Left lung (tissue), 10 donors: ENCODE data around the gene EPN2. TPM values are rescaled to one million over a fixed set of nuclear protein-coding genes. Genes with fewer than 3 reads are reported as not detected.
A peak's percentile ranks its signal among the peaks of the same experiment; 100 is the strongest.

Experiments used
- ATAC-seq: fragments of 200-7000 bp; cut with Tn5 transposase; one replicate; pipeline ENCODE4 v1.9.1; 2020; ENCODE audit warnings: moderate library complexity
- DNase-seq, 4 donors: peaks; one replicate each; pipeline ENCODE4 v3.0.0-alpha.2; 2013 to 2020
- H3K27ac ChIP-seq, 2 donors: fragments of 200-600 bp; sonication (generic) in 1 of 2; one replicate each; pipeline versions ENCODE4 v1.5.0 to v1.8.0; 2020 to 2021
- H3K27me3 ChIP-seq, 2 donors: fragments of 200-600 bp; sonication (generic) in 1 of 2; one replicate each; pipeline versions ENCODE4 v1.5.0 to v1.8.0; 2020 to 2021
- H3K36me3 ChIP-seq, 2 donors: fragments of 200-600 bp; sonication (generic) in 1 of 2; one replicate each; pipeline versions ENCODE4 v1.5.0 to v1.8.0; 2020 to 2021
- H3K4me1 ChIP-seq, 2 donors: fragments of 200-600 bp; one replicate each; pipeline ENCODE4 v1.8.0; 2021
- H3K4me3 ChIP-seq, 2 donors: fragments of 200-600 bp; sonication (generic) in 1 of 2; one replicate each; pipeline versions ENCODE4 v1.5.0 to v1.8.0; 2020 to 2021; ENCODE audit warnings: mild to moderate bottlenecking in 1 of 2
- H3K9me3 ChIP-seq, 2 donors: fragments of 200-600 bp; sonication (generic) in 1 of 2; one replicate each; pipeline versions ENCODE4 v1.5.0 to v1.8.0; 2020 to 2021
- CTCF ChIP-seq, 2 donors: fragments of 200-600 bp; sonication (generic) in 1 of 2; IDR thresholded peaks; one replicate each; pipeline versions ENCODE4 v1.5.0 to v1.8.0; 2021; ENCODE audit warnings: antibody characterized with exemption in 2 of 2
- intact Hi-C, 2 donors: fragments of 100-400 bp; cut with DNase I; formaldehyde crosslinking; loops; one replicate each; pipeline versions ENCODE4 v1.11.2 to v1.14.2; 2022
- polyA plus RNA-seq, 6 donors: library from polyadenylated mRNA; unstranded; fragments of 120-200 nt; gene quantifications; one replicate each; pipeline ENCODE4 v1.2.1, GENCODE V29; 2013; ENCODE audit not compliant: insufficient read length in 6 of 6
- total RNA-seq, 2 donors: library from RNA; stranded (reverse); fragmentation: NEBNext Ultra II Directional; extraction: Animal tissue kit (Norgen Biotek cat#: 25700); gene quantifications; one replicate each; pipeline ENCODE4 v1.2.1, GENCODE V29; 2021
- donor health status: DM: no; HTN: yes; CAD: no.
- donor health status: DM: no; HTN: no; CAD: no.

EPN2 gene
- total and polyA plus RNA-seq, 8 donors: 43.3 to 51.5 (median 48.3) TPM

- intact Hi-C loops: no loop called here
- no peaks in the 10 kb centered on the region for H3K36me3 ChIP-seq
- no peak overlapping the region for H3K4me3 ChIP-seq
- DNase-seq (no peak), ATAC-seq (no peak)
- no peaks in the 10 kb centered on the region for H3K27me3 ChIP-seq
- H3K4me1 ChIP-seq: peaks cover 0 to 7% of the 10 kb centered on the region in 2 donors
- H3K9me3 ChIP-seq: no peaks in the 10 kb centered on the region
- H3K27ac ChIP-seq: no peak overlapping the region
- no peak for TF ChIP-seq CTCF (IDR thresholded peaks at IDR 0.05)
These were observed 105.6 kb downstream of the EPN2 start for GRCh38 chr17:19342611-19343255.

- H3K27ac ChIP-seq: no peak overlapping the region
- intact Hi-C loops: no loop called here
- TF ChIP-seq CTCF (IDR thresholded peaks at IDR 0.05): no peak
- H3K4me1 ChIP-seq: peaks cover 0 to 7% of the 10 kb centered on the region in 2 donors
- ATAC-seq (no peak), DNase-seq (no peak)
- no peak overlapping the region for H3K4me3 ChIP-seq
- no peaks in the 10 kb centered on the region for H3K36me3 ChIP-seq
- no peaks in the 10 kb centered on the region for H3K27me3 ChIP-seq
- H3K9me3 ChIP-seq: no peaks in the 10 kb centered on the region
These were observed 106.1 kb downstream of the EPN2 start for GRCh38 chr17:19343256-19343630.

GRCh38 chr17:19343671-19344151, 106.5 kb downstream of the EPN2 start:
- Histone ChIP-seq H3K36me3 (no peaks in the 10 kb centered on the region), H3K27me3 (no peaks in the 10 kb centered on the region), H3K9me3 (no peaks in the 10 kb centered on the region), H3K4me3 (no peak overlapping the region), H3K27ac (no peak overlapping the region), H3K4me1 (peaks cover 0 to 7% of the 10 kb centered on the region in 2 donors)
- intact Hi-C loops: no loop called here
- no peak for TF ChIP-seq CTCF (IDR thresholded peaks at IDR 0.05)
- no peak for ATAC-seq
- DNase-seq: no peak

GRCh38 chr17:19344311-19345066, 107.3 kb downstream of the EPN2 start:
- no peaks in the 10 kb centered on the region for H3K36me3 ChIP-seq
- no peak overlapping the region for H3K4me3 ChIP-seq
- peaks cover 0 to 7% of the 10 kb centered on the region in 2 donors for H3K4me1 ChIP-seq
- ATAC-seq: no peak
- no peaks in the 10 kb centered on the region for H3K27me3 ChIP-seq
- DNase-seq: peak in 1 of 4 donors; percentile 71
- H3K27ac ChIP-seq: no peak overlapping the region
- intact Hi-C loops: no loop called here
- H3K9me3 ChIP-seq: no peaks in the 10 kb centered on the region
- no peak for TF ChIP-seq CTCF (IDR thresholded peaks at IDR 0.05)

- Histone ChIP-seq H3K27ac (no peak overlapping the region), H3K36me3 (no peaks in the 10 kb centered on the region), H3K4me1 (peaks cover 0 to 7% of the 10 kb centered on the region in 2 donors), H3K9me3 (no peaks in the 10 kb centered on the region), H3K4me3 (no peak overlapping the region), H3K27me3 (no peaks in the 10 kb centered on the region)
- no peak for TF ChIP-seq CTCF (IDR thresholded peaks at IDR 0.05)
- DNase-seq (no peak), ATAC-seq (no peak)
- intact Hi-C loops: no loop called here
These were observed 107.9 kb downstream of the EPN2 start for GRCh38 chr17:19345067-19345460.
